Measurements from ENCODE around the gene CMSS1.

The CMSS1 gene

GRCh38 chr3:100062665-100063064 lies 245.0 kb downstream of the CMSS1 start:
- FAIRE-seq (no peak), DNase-seq (ENCODE audit: insufficient read length) (no peak)
- no peak for TF ChIP-seq POLR2A (IDR thresholded peaks at IDR 0.05; ENCODE audit: low read depth, low read length)
- TF ChIP-seq TAF1 (IDR thresholded peaks at IDR 0.05; ENCODE audit: borderline replicate concordance, low read depth, low read length): no peak
- no peak for TF ChIP-seq POLR2AphosphoS5 (IDR thresholded peaks at IDR 0.05; ENCODE audit: low read depth, low read length)

- TF ChIP-seq POLR2A (IDR thresholded peaks at IDR 0.05; ENCODE audit: low read depth, low read length) (no peak), TAF1 (IDR thresholded peaks at IDR 0.05; ENCODE audit: borderline replicate concordance, low read depth, low read length) (no peak), POLR2AphosphoS5 (IDR thresholded peaks at IDR 0.05; ENCODE audit: low read depth, low read length) (no peak)
- FAIRE-seq: no peak
- no peak for DNase-seq (ENCODE audit: insufficient read length)
Observed at GRCh38 chr3:100063929-100064461, 246.3 kb downstream of the CMSS1 start.

- FAIRE-seq (no peak), DNase-seq (ENCODE audit: insufficient read length) (no peak)
- TF ChIP-seq POLR2A (IDR thresholded peaks at IDR 0.05; ENCODE audit: low read depth, low read length): no peak
- no peak for TF ChIP-seq POLR2AphosphoS5 (IDR thresholded peaks at IDR 0.05; ENCODE audit: low read depth, low read length)
- no peak for TF ChIP-seq TAF1 (IDR thresholded peaks at IDR 0.05; ENCODE audit: borderline replicate concordance, low read depth, low read length)
Observed at GRCh38 chr3:100067589-100067988, 249.9 kb downstream of the CMSS1 start.

- DNase-seq (ENCODE audit: insufficient read length): peak; percentile 29
- TF ChIP-seq POLR2AphosphoS5 (IDR thresholded peaks at IDR 0.05; ENCODE audit: low read depth, low read length) (no peak), TAF1 (IDR thresholded peaks at IDR 0.05; ENCODE audit: borderline replicate concordance, low read depth, low read length) (no peak), POLR2A (IDR thresholded peaks at IDR 0.05; ENCODE audit: low read depth, low read length) (no peak)
- FAIRE-seq: peak; percentile 98
Observed at GRCh38 chr3:100068826-100069225, 251.2 kb downstream of the CMSS1 start.

GRCh38 chr3:100069472-100069871 lies 251.8 kb downstream of the CMSS1 start:
- DNase-seq (ENCODE audit: insufficient read length): no peak
- TF ChIP-seq POLR2AphosphoS5 (IDR thresholded peaks at IDR 0.05; ENCODE audit: low read depth, low read length): no peak
- TF ChIP-seq TAF1 (IDR thresholded peaks at IDR 0.05; ENCODE audit: borderline replicate concordance, low read depth, low read length): no peak
- no peak for TF ChIP-seq POLR2A (IDR thresholded peaks at IDR 0.05; ENCODE audit: low read depth, low read length)
- no peak for FAIRE-seq

- FAIRE-seq (peak; percentile 73), DNase-seq (ENCODE audit: insufficient read length) (no peak)
- TF ChIP-seq POLR2AphosphoS5 (IDR thresholded peaks at IDR 0.05; ENCODE audit: low read depth, low read length): no peak
Observed at GRCh38 chr3:100072326-100073048, 254.8 kb downstream of the CMSS1 start.

- DNase-seq (ENCODE audit: insufficient read length): no peak
- no peak for FAIRE-seq
- TF ChIP-seq TAF1 (IDR thresholded peaks at IDR 0.05; ENCODE audit: borderline replicate concordance, low read depth, low read length): no peak
Observed at GRCh38 chr3:100073049-100073713, 255.5 kb downstream of the CMSS1 start.

GRCh38 chr3:100073714-100074307 lies 256.1 kb downstream of the CMSS1 start:
- no peak for DNase-seq (ENCODE audit: insufficient read length)
- FAIRE-seq: peak; percentile 70
- TF ChIP-seq POLR2AphosphoS5 (IDR thresholded peaks at IDR 0.05; ENCODE audit: low read depth, low read length) (no peak), POLR2A (IDR thresholded peaks at IDR 0.05; ENCODE audit: low read depth, low read length) (no peak), TAF1 (IDR thresholded peaks at IDR 0.05; ENCODE audit: borderline replicate concordance, low read depth, low read length) (no peak)

GRCh38 chr3:100075196-100075595 lies 257.5 kb downstream of the CMSS1 start:
- no peak for TF ChIP-seq POLR2A (IDR thresholded peaks at IDR 0.05; ENCODE audit: low read depth, low read length)
- TF ChIP-seq POLR2AphosphoS5 (IDR thresholded peaks at IDR 0.05; ENCODE audit: low read depth, low read length): no peak
- TF ChIP-seq TAF1 (IDR thresholded peaks at IDR 0.05; ENCODE audit: borderline replicate concordance, low read depth, low read length): no peak
- DNase-seq (ENCODE audit: insufficient read length) (no peak), FAIRE-seq (no peak)

GRCh38 chr3:100075851-100076730 lies 258.4 kb downstream of the CMSS1 start:
- no peak for FAIRE-seq
- TF ChIP-seq TAF1 (IDR thresholded peaks at IDR 0.05; ENCODE audit: borderline replicate concordance, low read depth, low read length) (no peak), POLR2A (IDR thresholded peaks at IDR 0.05; ENCODE audit: low read depth, low read length) (no peak), POLR2AphosphoS5 (IDR thresholded peaks at IDR 0.05; ENCODE audit: low read depth, low read length) (no peak)

More at GRCh38 chr3:100075851-100076730, 258.4 kb downstream of the CMSS1 start:
- DNase-seq (ENCODE audit: insufficient read length): no peak
